ENCODE measurements around the gene FAM83D.

Gene FAM83D

GRCh38 chr20:38926142-38926933, at the start of gene FAM83D:
Gene FAM83D, plus strand, starts transcription at chr20:38926417. Its CDS starts 26 bp downstream, at chr20:38926443.
- DNase-seq, result peak; percentile 98

GRCh38 chr20:38877483-38877882, 48.7 kb upstream of the FAM83D start:
- DNase-seq, result no peak

- DNase-seq, result no peak
Observed at GRCh38 chr20:38878866-38879265, 47.4 kb upstream of the FAM83D start.

- DNase-seq, result no peak
Observed at GRCh38 chr20:38880952-38881735, 45.1 kb upstream of the FAM83D start.

GRCh38 chr20:38881806-38882440, 44.3 kb upstream of the FAM83D start:
- DNase-seq, result no peak

- no peak for DNase-seq
Observed at GRCh38 chr20:38882600-38882999, 43.6 kb upstream of the FAM83D start.

- DNase-seq, result no peak
Observed at GRCh38 chr20:38883081-38883980, 42.9 kb upstream of the FAM83D start.

- DNase-seq, result peak; percentile 54
Observed at GRCh38 chr20:38883981-38884733, 42.1 kb upstream of the FAM83D start.

GRCh38 chr20:38885357-38885756, 40.9 kb upstream of the FAM83D start:
- DNase-seq, result no peak

- no peak for DNase-seq
Observed at GRCh38 chr20:38888059-38888831, 38.0 kb upstream of the FAM83D start.

GRCh38 chr20:38889050-38889449, 37.2 kb upstream of the FAM83D start:
- no peak for DNase-seq

- no peak for DNase-seq
Observed at GRCh38 chr20:38889792-38890496, 36.3 kb upstream of the FAM83D start.

- DNase-seq, result no peak
Observed at GRCh38 chr20:38890497-38890818, 35.8 kb upstream of the FAM83D start.

GRCh38 chr20:38892091-38892981, 33.9 kb upstream of the FAM83D start:
- DNase-seq, result no peak

- DNase-seq, result no peak
Observed at GRCh38 chr20:38893056-38893564, 33.1 kb upstream of the FAM83D start.

GRCh38 chr20:38893565-38894090, 32.6 kb upstream of the FAM83D start:
- peak; percentile 71 for DNase-seq

- no peak for DNase-seq
Observed at GRCh38 chr20:38894091-38894847, 31.9 kb upstream of the FAM83D start.
